ENCODE measurements around the gene MEI4.

MEI4 gene

DNA sequence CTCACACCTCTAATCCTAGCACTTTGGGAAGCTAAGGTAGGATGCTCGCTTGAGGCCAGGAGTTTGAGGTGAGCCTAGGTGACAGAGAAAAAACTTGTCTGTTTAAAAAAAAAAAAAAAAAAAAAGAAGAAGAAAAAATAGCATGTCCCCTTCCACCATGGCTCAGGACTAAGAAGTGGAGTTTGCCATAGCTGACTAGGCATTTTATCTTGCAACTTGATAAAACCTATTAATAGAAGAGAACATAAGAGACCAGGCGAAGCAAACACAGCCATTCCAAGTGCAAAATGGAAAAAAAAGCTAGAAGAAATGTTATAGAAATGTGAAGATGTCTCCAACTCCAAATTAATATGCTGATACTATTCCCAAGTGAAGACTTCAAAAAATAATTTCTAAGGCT lies 277.5 kb downstream of the MEI4 start:
- DNase-seq (ENCODE audit: low read depth in 3 of 3, low spot score in 1 of 3), result no peak

DNA sequence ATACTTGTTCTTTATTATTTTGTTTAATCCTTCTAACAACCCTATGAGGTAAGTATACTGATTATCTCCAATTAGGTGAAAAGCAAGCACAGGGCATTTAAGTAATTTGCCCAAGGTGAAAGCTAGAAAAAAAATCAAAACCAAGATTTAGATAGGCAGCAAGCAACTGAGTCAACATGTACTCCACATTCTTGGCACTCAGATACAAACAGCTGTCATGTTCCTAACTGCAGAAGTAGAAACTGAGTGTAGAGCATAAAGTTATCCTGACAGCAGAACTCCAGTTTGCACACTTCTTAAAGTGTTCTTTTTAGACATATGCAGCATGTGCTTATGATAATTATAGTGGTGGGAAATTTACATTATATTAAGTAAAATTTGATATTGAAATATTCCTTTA lies 278.1 kb downstream of the MEI4 start:
- DNase-seq (ENCODE audit: low read depth in 3 of 3, low spot score in 1 of 3), result no peak

DNA sequence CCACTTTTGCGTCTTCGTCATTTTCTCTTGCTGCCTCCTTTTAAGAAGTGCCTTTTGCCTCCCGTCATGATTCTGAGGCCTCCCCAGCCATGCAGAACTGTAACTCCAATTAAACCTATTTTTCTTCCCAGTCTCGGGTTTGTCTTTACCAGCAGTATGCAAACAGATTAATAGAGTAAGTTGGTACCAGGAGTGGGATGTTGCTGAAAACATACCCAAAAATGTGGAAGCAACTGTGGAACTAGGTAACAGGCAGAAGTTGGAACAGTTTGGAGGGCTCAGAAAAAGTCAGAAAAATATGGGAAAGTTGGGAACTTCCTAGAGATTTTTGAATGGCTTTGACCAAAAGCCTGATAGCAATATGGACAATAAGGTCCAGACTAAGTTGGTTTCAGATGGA lies 309.2 kb downstream of the MEI4 start:
- no peak for DNase-seq (ENCODE audit: low read depth in 3 of 3, low spot score in 1 of 3)

DNA sequence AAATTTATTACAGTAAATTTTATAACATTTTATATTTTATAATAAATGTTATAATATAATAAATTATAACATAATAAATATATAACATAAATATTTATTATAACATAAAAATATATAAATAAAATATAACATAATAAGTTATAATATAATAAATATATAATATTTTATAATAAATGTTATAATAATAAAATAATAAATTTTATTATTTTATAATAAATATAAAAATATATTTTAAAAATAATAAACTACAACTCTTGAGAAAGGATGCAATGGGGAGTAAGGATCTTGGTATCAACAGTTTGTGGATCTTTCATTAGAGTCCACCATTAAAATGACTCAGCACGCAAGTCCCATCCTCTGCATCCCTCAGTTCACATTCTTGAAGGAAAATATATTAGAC lies 312.6 kb downstream of the MEI4 start:
- no peak for DNase-seq (ENCODE audit: low read depth in 3 of 3, low spot score in 1 of 3)

DNA sequence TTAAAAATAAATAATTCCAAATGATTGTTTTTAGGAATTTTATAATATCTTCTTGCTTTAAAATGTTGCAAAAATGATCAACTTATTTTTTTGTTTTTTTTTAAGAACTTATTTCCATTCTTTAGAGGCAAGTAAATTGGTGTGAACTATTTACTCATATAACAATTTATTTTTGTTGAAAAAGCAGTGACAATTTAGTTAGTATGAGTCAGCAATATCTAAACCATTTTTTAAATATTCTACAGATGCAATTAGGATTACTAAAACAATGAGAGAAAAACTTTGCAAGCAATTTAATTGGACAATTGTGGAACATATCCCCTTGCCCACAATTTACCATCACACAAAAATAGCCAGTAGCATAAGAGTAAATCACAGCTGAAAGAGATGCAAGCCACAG lies 319.5 kb downstream of the MEI4 start:
- DNase-seq (ENCODE audit: low read depth in 3 of 3, low spot score in 1 of 3), result no peak

All from stimulated activated CD4-positive, alpha-beta T cell treated with anti-CD3 and anti-CD28 coated beads, TNF-alpha, amount 100 ng/mL, for 1 hour (primary cell).